ENCODE results near the gene POLH.

DNA sequence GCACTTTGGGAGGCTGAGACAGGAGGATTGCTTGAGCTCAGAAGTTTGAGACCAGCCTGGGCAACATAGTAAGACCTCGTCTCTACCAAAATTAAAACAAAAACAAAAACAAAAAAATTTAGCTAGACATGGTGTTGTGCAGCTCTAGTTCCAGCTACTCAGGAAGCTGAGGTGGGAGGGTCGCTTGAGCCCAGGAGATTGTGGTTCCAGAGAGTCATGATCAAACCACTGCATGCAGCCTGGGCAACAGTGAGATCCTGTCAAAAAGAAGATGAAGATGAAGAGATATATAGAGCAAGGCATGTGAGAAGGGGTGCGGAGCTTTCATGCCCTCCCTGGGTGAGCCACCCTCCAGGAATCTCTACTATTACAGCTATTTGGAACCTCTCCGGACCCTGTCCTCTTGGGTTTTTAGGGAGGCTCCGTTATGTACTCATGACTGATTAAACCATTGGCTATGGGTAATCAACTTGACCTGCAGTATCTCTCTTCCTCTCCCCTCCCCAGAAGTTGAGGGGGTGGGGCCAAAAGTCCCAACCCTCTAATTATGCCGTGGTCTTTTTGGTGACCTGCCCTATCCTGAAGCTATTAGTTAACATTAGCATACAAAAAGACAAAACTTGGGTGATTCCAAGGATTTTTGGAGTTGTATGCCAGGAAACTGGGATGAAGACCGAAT is 9.0 kb downstream of the POLH start:
- TF ChIP-seq POLR2AphosphoS5 (IDR thresholded peaks at IDR 0.05; ENCODE audit: insufficient read depth, low read depth, low read length) = no peak
- TF ChIP-seq, protein P1, sequence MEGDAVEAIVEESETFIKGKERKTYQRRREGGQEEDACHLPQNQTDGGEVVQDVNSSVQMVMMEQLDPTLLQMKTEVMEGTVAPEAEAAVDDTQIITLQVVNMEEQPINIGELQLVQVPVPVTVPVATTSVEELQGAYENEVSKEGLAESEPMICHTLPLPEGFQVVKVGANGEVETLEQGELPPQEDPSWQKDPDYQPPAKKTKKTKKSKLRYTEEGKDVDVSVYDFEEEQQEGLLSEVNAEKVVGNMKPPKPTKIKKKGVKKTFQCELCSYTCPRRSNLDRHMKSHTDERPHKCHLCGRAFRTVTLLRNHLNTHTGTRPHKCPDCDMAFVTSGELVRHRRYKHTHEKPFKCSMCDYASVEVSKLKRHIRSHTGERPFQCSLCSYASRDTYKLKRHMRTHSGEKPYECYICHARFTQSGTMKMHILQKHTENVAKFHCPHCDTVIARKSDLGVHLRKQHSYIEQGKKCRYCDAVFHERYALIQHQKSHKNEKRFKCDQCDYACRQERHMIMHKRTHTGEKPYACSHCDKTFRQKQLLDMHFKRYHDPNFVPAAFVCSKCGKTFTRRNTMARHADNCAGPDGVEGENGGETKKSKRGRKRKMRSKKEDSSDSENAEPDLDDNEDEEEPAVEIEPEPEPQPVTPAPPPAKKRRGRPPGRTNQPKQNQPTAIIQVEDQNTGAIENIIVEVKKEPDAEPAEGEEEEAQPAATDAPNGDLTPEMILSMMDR (IDR thresholded peaks at IDR 0.05; ENCODE audit: extremely low read depth in 1 of 2, insufficient read depth in 1 of 2, low read depth in 1 of 2, low read length in 2 of 2) = no peak
- TF ChIP-seq POLR2A (IDR thresholded peaks at IDR 0.05; ENCODE audit: low read depth, low read length) = no peak
- no peak for TF ChIP-seq GATA2 (IDR thresholded peaks at IDR 0.05; ENCODE audit: insufficient read depth, insufficient read length, low read depth, low read length)
- TF ChIP-seq EZH2 (IDR thresholded peaks at IDR 0.05; ENCODE audit: borderline replicate concordance, low read depth, low read length, severe bottlenecking) = no peak
- no peak for TF ChIP-seq FOS (IDR thresholded peaks at IDR 0.05; ENCODE audit: borderline replicate concordance, insufficient read depth, low read length)
- TF ChIP-seq MYC (IDR thresholded peaks at IDR 0.05; ENCODE audit: low read depth, low read length) = no peak
- TF ChIP-seq, protein P2, sequence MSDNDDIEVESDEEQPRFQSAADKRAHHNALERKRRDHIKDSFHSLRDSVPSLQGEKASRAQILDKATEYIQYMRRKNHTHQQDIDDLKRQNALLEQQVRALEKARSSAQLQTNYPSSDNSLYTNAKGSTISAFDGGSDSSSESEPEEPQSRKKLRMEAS (IDR thresholded peaks at IDR 0.05; ENCODE audit: insufficient read depth, insufficient read length) = no peak
